HCT116 (cell line): ENCODE results near the gene CASP9. TPM values are rescaled to one million over a fixed set of nuclear protein-coding genes. Genes with fewer than 3 reads are reported as not detected.

ENCODE experiments used
- ATAC-seq: fragments of 200-7000 bp; cut with Tn5 transposase; 2 replicates; pipeline ENCODE4 v1.9.1; 2020; ENCODE audit warnings: mild to moderate bottlenecking, moderate library complexity
- BruUV-seq: library from RNA; stranded (reverse); fragments of 400-500 nt; replicated peaks from 2 replicates; lab custom pipeline; 2021; lab: Mats Ljungman, UMichigan
- CTCF ChIA-PET: fragments of 300-600 bp; sonication (Branson Sonifier 250); formaldehyde crosslinking; loops from one replicate; lab custom pipeline; 2021; ENCODE audit warnings: antibody characterized with exemption; lab: Charles Lee
- POLR2A ChIA-PET: fragments of 300-600, 350-600 bp; sonication (Branson Sonifier 250); formaldehyde crosslinking; loops from one replicate; lab custom pipeline; 2021; ENCODE audit warnings: antibody characterized with exemption; lab: Charles Lee
- RAD21 ChIA-PET, 2 experiments: fragments of 300-600 bp; sonication (Branson Sonifier 250); formaldehyde crosslinking; loops; one replicate each; lab custom pipeline; 2023; ENCODE audit warnings: low total read pairs in 2 of 2; ENCODE audit not compliant: uncharacterized antibody in 2 of 2, unreplicated experiment in 2 of 2, low non-redundant PET in 1 of 2; lab: Charles Lee
- DNase-seq: peaks from one replicate; pipeline ENCODE4 v3.0.0-alpha.2; 2010; ENCODE audit warnings: low read depth, low spot score
- H2AFZ ChIP-seq: fragments of 200-600 bp; shearing (Covaris generic), sonication (generic); 2 replicates; pipeline ENCODE4 v1.6.1; 2017; ENCODE audit warnings: low read depth, mixed run types, mixed read lengths, antibody characterized with exemption, low read length; ENCODE audit not compliant: poor library complexity, severe bottlenecking
- H3K27ac ChIP-seq: 2 replicates; pipeline ENCODE4 v1.5.1; 2012; ENCODE audit warnings: low read depth, low read length
- H3K27me3 ChIP-seq: fragments of 200-600 bp; sonication (generic); 2 replicates; pipeline ENCODE4 v1.6.1; 2016; ENCODE audit warnings: mixed run types, low read length, mixed read lengths; ENCODE audit not compliant: insufficient read depth
- H3K36me3 ChIP-seq, 2 experiments: fragments of 200-500 bp in 1 of 2; fragments of 200-600 bp in 1 of 2; sonication (Bioruptor generic) in 1 of 2; sonication (generic) in 1 of 2; 2 replicates each; pipeline versions ENCODE4 v1.5.1 to v1.6.1; 2014 to 2016; ENCODE audit warnings: low read length in 2 of 2, inconsistent platforms in 1 of 2, mixed read lengths in 1 of 2, mixed run types in 1 of 2; ENCODE audit not compliant: insufficient read depth in 2 of 2, control insufficient read depth in 1 of 2
- H3K4me1 ChIP-seq, 2 experiments: fragments of 200-600 bp in 1 of 2; sonication (generic) in 1 of 2; 2 replicates each; pipeline versions ENCODE4 v1.5.1 to v1.6.1; 2012 to 2017; ENCODE audit warnings: low read length in 2 of 2, inconsistent platforms in 1 of 2, mild to moderate bottlenecking in 1 of 2, mixed read lengths in 1 of 2, mixed run types in 1 of 2, moderate library complexity in 1 of 2; ENCODE audit not compliant: insufficient read depth in 2 of 2, control insufficient read depth in 1 of 2
- H3K4me2 ChIP-seq: fragments of 200-600 bp; sonication (generic); 2 replicates; pipeline ENCODE4 v1.6.1; 2017; ENCODE audit warnings: mixed run types, low read length, mixed read lengths
- H3K4me3 ChIP-seq, 2 experiments: fragments of 200-600 bp in 1 of 2; sonication (generic) in 1 of 2; replicated peaks in 1 of 2; 2 replicates each; pipeline ENCODE4 v1.5.1; 2011 to 2016; ENCODE audit warnings: low read length in 2 of 2, control low read depth in 1 of 2, low read depth in 1 of 2, mild to moderate bottlenecking in 1 of 2, mixed read lengths in 1 of 2, mixed run types in 1 of 2
- H3K79me2 ChIP-seq: fragments of 200-600 bp; sonication (generic); 2 replicates; pipeline ENCODE4 v1.6.1; 2017; ENCODE audit warnings: mild to moderate bottlenecking, mixed run types, low read length, moderate library complexity, mixed read lengths; ENCODE audit not compliant: insufficient read depth
- H3K9ac ChIP-seq: fragments of 200-600 bp; sonication (generic); 2 replicates; pipeline ENCODE4 v1.6.1; 2016; ENCODE audit warnings: low read length, mixed read lengths
- H3K9me2 ChIP-seq: fragments of 200-600 bp; sonication (generic), shearing (Covaris generic); 2 replicates; pipeline ENCODE4 v1.6.1; 2017; ENCODE audit warnings: mixed run types, mild to moderate bottlenecking, moderate library complexity; ENCODE audit not compliant: insufficient read depth
- H3K9me3 ChIP-seq, 2 experiments: fragments of 200-500 bp in 1 of 2; fragments of 200-600 bp in 1 of 2; sonication (Bioruptor generic) in 1 of 2; sonication (generic) in 1 of 2; 2 replicates each; pipeline ENCODE4 v1.6.1; 2014 to 2017; ENCODE audit warnings: low read length in 2 of 2, mixed read lengths in 2 of 2, inconsistent platforms in 1 of 2, low read depth in 1 of 2, mild to moderate bottlenecking in 1 of 2, mixed run types in 1 of 2, moderate library complexity in 1 of 2; ENCODE audit not compliant: control insufficient read depth in 1 of 2, insufficient read depth in 1 of 2
- H4K20me1 ChIP-seq: fragments of 200-600 bp; sonication (generic), shearing (Covaris generic); 2 replicates; pipeline ENCODE4 v1.6.1; 2017; ENCODE audit warnings: mixed run types, mild to moderate bottlenecking, moderate library complexity; ENCODE audit not compliant: insufficient read depth
- ATF3 ChIP-seq: IDR thresholded peaks from 2 replicates; pipeline ENCODE4 v1.6.1; 2012
- CBX3 ChIP-seq: IDR thresholded peaks from 2 replicates; pipeline ENCODE4 v1.6.1; 2012; ENCODE audit warnings: low read depth
- CEBPB ChIP-seq: IDR thresholded peaks from 2 replicates; pipeline ENCODE4 v1.6.1; 2012; ENCODE audit warnings: low read depth
- EGR1 ChIP-seq: IDR thresholded peaks from 2 replicates; pipeline ENCODE4 v1.6.1; 2012; ENCODE audit warnings: low read depth
- ELF1 ChIP-seq: IDR thresholded peaks from 2 replicates; pipeline ENCODE4 v1.6.1; 2012; ENCODE audit warnings: low read depth, borderline replicate concordance
- EZH2 ChIP-seq: fragments of 200-600 bp; sonication (generic); IDR thresholded peaks from 2 replicates; pipeline ENCODE4 v1.6.1; 2017; ENCODE audit warnings: antibody characterized with exemption, mixed run types
- FOSL1 ChIP-seq: IDR thresholded peaks from 2 replicates; pipeline ENCODE4 v1.6.1; 2012; ENCODE audit warnings: low read depth
- MAX ChIP-seq: IDR thresholded peaks from 2 replicates; pipeline ENCODE4 v1.6.1; 2012
- POLR2A ChIP-seq: IDR thresholded peaks from 2 replicates; pipeline ENCODE4 v1.7.0; 2011; ENCODE audit warnings: borderline replicate concordance; ENCODE audit not compliant: insufficient read depth, insufficient read length; ENCODE audit errors: extremely low read depth
- POLR2AphosphoS5 ChIP-seq: IDR thresholded peaks from 2 replicates; pipeline ENCODE4 v1.6.1; 2011; ENCODE audit warnings: mild to moderate bottlenecking, low read depth, low read length, moderate library complexity
- RAD21 ChIP-seq: IDR thresholded peaks from 2 replicates; pipeline ENCODE4 v1.6.1; 2012; ENCODE audit warnings: low read depth, mild to moderate bottlenecking
- SIN3A ChIP-seq: IDR thresholded peaks from 2 replicates; pipeline ENCODE4 v1.6.1; 2012; ENCODE audit warnings: low read depth
- SP1 ChIP-seq: IDR thresholded peaks from 2 replicates; pipeline ENCODE4 v1.6.1; 2012; ENCODE audit warnings: low read depth
- SRF ChIP-seq: IDR thresholded peaks from 2 replicates; pipeline ENCODE4 v1.6.1; 2012; ENCODE audit warnings: low read depth
- TCF7L2 ChIP-seq: IDR thresholded peaks from 2 replicates; pipeline ENCODE4 v1.7.0; 2011; ENCODE audit warnings: borderline replicate concordance, inconsistent platforms; ENCODE audit not compliant: insufficient read depth, insufficient read length; ENCODE audit errors: extremely low read depth
- ZFX ChIP-seq: fragments of 450-650 bp; IDR thresholded peaks from 2 replicates; pipeline ENCODE4 v1.6.1; 2017
- ZNF274 ChIP-seq: fragments of 200-500 bp; sonication (Bioruptor generic); IDR thresholded peaks from 2 replicates; pipeline ENCODE4 v1.6.1; 2014; ENCODE audit warnings: mild to moderate bottlenecking, low read depth, low read length, inconsistent platforms
- intact Hi-C: fragments of 100-400 bp; cut with micrococcal nuclease; formaldehyde crosslinking; loops from 2 replicates; pipeline ENCODE4 v1.10.0; 2022
- total RNA-seq: library from RNA; stranded (reverse); gene quantifications from one replicate; pipeline ENCODE4 v1.2.1, GENCODE V29; 2021; ENCODE audit not compliant: unreplicated experiment
- TF ChIP-seq, protein P1 (sequence below): IDR thresholded peaks from 2 replicates; pipeline ENCODE4 v1.6.1; 2012; ENCODE audit warnings: low read depth

The CASP9 gene
- total RNA-seq, 1 experiment from 2014 or later = 10.6 TPM

DNA sequence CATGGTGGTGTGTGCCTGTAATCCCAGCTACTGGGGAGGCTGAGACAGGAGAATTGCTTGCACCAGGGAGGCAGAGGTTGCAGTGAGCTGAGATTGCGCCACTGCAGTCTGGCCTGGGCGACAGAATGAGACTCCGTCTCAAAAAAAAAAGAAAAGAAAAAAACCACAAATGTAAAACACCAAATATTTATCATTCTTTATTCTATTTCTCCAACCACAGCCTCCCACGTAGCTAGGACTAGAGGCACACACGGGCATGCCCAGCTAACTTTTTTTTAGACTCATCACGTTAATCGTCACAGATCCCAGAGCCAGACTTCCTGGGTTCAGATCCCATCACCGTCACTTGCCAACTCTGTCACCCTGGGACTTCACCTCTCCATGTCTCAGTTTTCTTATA, 16.2 kb upstream of the CASP9 start:
- Histone ChIP-seq H2AFZ (no peak overlapping the region), H3K4me3 (no peak overlapping the region), H3K79me2 (no peaks in the 10 kb centered on the region), H3K4me1 (no peaks in the 10 kb centered on the region), H3K9me3 (no peaks in the 10 kb centered on the region)
- intact Hi-C loops = no loop called here
- DNase-seq (no peak), ATAC-seq (no peak)
- CTCF ChIA-PET = no interaction called here
- POLR2A ChIA-PET = no interaction called here
- TF ChIP-seq SP1 = no peak
- TF ChIP-seq, protein P1, sequence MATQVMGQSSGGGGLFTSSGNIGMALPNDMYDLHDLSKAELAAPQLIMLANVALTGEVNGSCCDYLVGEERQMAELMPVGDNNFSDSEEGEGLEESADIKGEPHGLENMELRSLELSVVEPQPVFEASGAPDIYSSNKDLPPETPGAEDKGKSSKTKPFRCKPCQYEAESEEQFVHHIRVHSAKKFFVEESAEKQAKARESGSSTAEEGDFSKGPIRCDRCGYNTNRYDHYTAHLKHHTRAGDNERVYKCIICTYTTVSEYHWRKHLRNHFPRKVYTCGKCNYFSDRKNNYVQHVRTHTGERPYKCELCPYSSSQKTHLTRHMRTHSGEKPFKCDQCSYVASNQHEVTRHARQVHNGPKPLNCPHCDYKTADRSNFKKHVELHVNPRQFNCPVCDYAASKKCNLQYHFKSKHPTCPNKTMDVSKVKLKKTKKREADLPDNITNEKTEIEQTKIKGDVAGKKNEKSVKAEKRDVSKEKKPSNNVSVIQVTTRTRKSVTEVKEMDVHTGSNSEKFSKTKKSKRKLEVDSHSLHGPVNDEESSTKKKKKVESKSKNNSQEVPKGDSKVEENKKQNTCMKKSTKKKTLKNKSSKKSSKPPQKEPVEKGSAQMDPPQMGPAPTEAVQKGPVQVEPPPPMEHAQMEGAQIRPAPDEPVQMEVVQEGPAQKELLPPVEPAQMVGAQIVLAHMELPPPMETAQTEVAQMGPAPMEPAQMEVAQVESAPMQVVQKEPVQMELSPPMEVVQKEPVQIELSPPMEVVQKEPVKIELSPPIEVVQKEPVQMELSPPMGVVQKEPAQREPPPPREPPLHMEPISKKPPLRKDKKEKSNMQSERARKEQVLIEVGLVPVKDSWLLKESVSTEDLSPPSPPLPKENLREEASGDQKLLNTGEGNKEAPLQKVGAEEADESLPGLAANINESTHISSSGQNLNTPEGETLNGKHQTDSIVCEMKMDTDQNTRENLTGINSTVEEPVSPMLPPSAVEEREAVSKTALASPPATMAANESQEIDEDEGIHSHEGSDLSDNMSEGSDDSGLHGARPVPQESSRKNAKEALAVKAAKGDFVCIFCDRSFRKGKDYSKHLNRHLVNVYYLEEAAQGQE = no peak
- TF ChIP-seq POLR2AphosphoS5 = no peak
- no peak for TF ChIP-seq POLR2A
- no peak for TF ChIP-seq MAX
- no peak for TF ChIP-seq ZNF274
- TF ChIP-seq, all 23 proteins: peak for 0
- no peak overlapping the region for H3K27ac ChIP-seq
- no peak overlapping the region for H3K9ac ChIP-seq
- no TSS peak for BruUV-seq
- no peaks in the 10 kb centered on the region for H3K27me3 ChIP-seq
- 0 out of 2 replicates have a peak, but pooled peaks cover 3% of the 10 kb centered on the region for H4K20me1 ChIP-seq
- RAD21 ChIA-PET = no interaction called here
- no peaks in the 10 kb centered on the region for H3K9me2 ChIP-seq
- peaks cover 32 to 37% of the 10 kb centered on the region in 2 experiments; a peak in 3 of 4 replicates for H3K36me3 ChIP-seq
- H3K4me2 ChIP-seq = no peak overlapping the region

DNA sequence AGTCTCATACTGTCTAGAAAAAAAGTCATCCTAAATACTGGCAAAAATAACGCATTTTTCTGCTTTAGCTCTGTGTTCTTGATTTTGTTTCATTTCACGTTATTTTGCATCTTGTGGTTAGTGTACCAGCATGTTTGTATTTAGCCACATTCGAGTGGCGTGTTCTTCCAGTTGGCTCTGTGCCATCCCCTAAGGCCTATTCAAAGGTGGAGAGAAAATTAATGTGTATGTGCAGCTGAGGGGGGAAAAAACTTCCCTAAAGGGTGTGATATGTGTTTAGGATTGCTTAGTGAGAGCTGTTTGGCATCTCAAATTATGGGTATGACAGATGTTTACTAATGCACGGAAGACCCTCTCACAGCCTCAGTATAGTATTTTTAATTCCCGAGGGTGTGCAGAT, 14.8 kb upstream of the CASP9 start:
- POLR2A ChIA-PET = no interaction called here
- peaks cover 28% of the 10 kb centered on the region in 2 experiments; a peak in 3 of 4 replicates for H3K36me3 ChIP-seq
- DNase-seq (no peak), ATAC-seq (no peak)
- no TSS peak for BruUV-seq
- no peak overlapping the region for H3K9ac ChIP-seq
- CTCF ChIA-PET = no interaction called here
- no peak overlapping the region for H3K4me2 ChIP-seq
- H3K4me1 ChIP-seq = no peaks in the 10 kb centered on the region
- RAD21 ChIA-PET = no interaction called here
- no peaks in the 10 kb centered on the region for H3K27me3 ChIP-seq
- H3K27ac ChIP-seq = no peak overlapping the region
- H2AFZ ChIP-seq = no peak overlapping the region
- H4K20me1 ChIP-seq = 0 out of 2 replicates have a peak, but pooled peaks cover 3% of the 10 kb centered on the region
- H3K9me3 ChIP-seq = no peaks in the 10 kb centered on the region
- H3K79me2 ChIP-seq = no peaks in the 10 kb centered on the region
- no peaks in the 10 kb centered on the region for H3K9me2 ChIP-seq
- no peak overlapping the region for H3K4me3 ChIP-seq
- intact Hi-C loops = no loop called here
- TF ChIP-seq EZH2 (no peak), CEBPB (no peak), ATF3 (no peak), CBX3 (no peak), TCF7L2 (no peak), RAD21 (no peak), SRF (no peak), POLR2A (no peak), ELF1 (no peak), FOSL1 (no peak), EGR1 (no peak), ZFX (no peak), SIN3A (no peak)
